ENCODE data around the gene BHLHA15. TPM values are rescaled to one million over a fixed set of nuclear protein-coding genes. Genes with fewer than 3 reads are reported as not detected.

BHLHA15 gene
- total and polyA plus RNA-seq, 2 donors (not counting 1 experiment from before 2014, with no cell fraction given), result 0.33 TPM; not detected in 1

- no peak overlapping the region for H3K9ac ChIP-seq (ENCODE audit: insufficient read depth, low read length)
Measured at GRCh38 chr7:98232799-98233198, 21.6 kb downstream of the BHLHA15 start.

GRCh38 chr7:98233219-98234070, 22.2 kb downstream of the BHLHA15 start:
- Histone ChIP-seq H3K27me3 (ENCODE audit: control insufficient read depth, insufficient read depth, low read length) (no peaks in the 10 kb centered on the region), H3K4me2 (ENCODE audit: extremely low read depth, insufficient read depth, low read length) (no peak overlapping the region), H3K9me3 (ENCODE audit: control insufficient read depth, insufficient read depth, low read depth, low read length) (no peaks in the 10 kb centered on the region), H3K4me3 (replicated peaks in 1 of 4; ENCODE audit: control extremely low read depth in 1 of 4, insufficient read depth in 1 of 4, low read depth in 3 of 4, low read length in 4 of 4) (no peak overlapping the region), H4K20me1 (ENCODE audit: control insufficient read depth, extremely low read depth, insufficient read depth, low read length) (no peaks in the 10 kb centered on the region), H2AFZ (ENCODE audit: low read length) (no peak overlapping the region), H3K9ac (ENCODE audit: insufficient read depth, low read length) (no peak overlapping the region), H3K79me2 (ENCODE audit: control insufficient read depth, insufficient read depth, low read length) (no peaks in the 10 kb centered on the region), H3K36me3 (ENCODE audit: control insufficient read depth, insufficient read depth, low read length) (peaks cover 7% of the 10 kb centered on the region), H3K4me1 (ENCODE audit: control insufficient read depth, extremely low read depth, insufficient read depth, low read length) (no peaks in the 10 kb centered on the region), H3K27ac (ENCODE audit: insufficient read depth, low read length) (no peak overlapping the region)
- TF ChIP-seq, protein P1, sequence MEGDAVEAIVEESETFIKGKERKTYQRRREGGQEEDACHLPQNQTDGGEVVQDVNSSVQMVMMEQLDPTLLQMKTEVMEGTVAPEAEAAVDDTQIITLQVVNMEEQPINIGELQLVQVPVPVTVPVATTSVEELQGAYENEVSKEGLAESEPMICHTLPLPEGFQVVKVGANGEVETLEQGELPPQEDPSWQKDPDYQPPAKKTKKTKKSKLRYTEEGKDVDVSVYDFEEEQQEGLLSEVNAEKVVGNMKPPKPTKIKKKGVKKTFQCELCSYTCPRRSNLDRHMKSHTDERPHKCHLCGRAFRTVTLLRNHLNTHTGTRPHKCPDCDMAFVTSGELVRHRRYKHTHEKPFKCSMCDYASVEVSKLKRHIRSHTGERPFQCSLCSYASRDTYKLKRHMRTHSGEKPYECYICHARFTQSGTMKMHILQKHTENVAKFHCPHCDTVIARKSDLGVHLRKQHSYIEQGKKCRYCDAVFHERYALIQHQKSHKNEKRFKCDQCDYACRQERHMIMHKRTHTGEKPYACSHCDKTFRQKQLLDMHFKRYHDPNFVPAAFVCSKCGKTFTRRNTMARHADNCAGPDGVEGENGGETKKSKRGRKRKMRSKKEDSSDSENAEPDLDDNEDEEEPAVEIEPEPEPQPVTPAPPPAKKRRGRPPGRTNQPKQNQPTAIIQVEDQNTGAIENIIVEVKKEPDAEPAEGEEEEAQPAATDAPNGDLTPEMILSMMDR (conservative IDR thresholded peaks at IDR 0.05 in 1 of 2, IDR thresholded peaks at IDR 0.05 in 1 of 2; ENCODE audit: low read depth in 1 of 2, low read length in 2 of 2), result no peak
- TF ChIP-seq EZH2 (IDR thresholded peaks at IDR 0.05; ENCODE audit: low read length, missing control alignments), result no peak
- no peak for DNase-seq (ENCODE audit: low read depth in 2 of 2)

More at GRCh38 chr7:98232799-98233198, 21.6 kb downstream of the BHLHA15 start:
- Histone ChIP-seq H3K79me2 (ENCODE audit: control insufficient read depth, insufficient read depth, low read length) (no peaks in the 10 kb centered on the region), H3K27me3 (ENCODE audit: control insufficient read depth, insufficient read depth, low read length) (no peaks in the 10 kb centered on the region), H3K4me2 (ENCODE audit: extremely low read depth, insufficient read depth, low read length) (no peak overlapping the region), H4K20me1 (ENCODE audit: control insufficient read depth, extremely low read depth, insufficient read depth, low read length) (no peaks in the 10 kb centered on the region), H2AFZ (ENCODE audit: low read length) (no peak overlapping the region), H3K27ac (ENCODE audit: insufficient read depth, low read length) (no peak overlapping the region), H3K36me3 (ENCODE audit: control insufficient read depth, insufficient read depth, low read length) (peaks cover 3% of the 10 kb centered on the region), H3K4me1 (ENCODE audit: control insufficient read depth, extremely low read depth, insufficient read depth, low read length) (no peaks in the 10 kb centered on the region), H3K4me3 (replicated peaks in 1 of 4; ENCODE audit: control extremely low read depth in 1 of 4, insufficient read depth in 1 of 4, low read depth in 3 of 4, low read length in 4 of 4) (no peak overlapping the region), H3K9me3 (ENCODE audit: control insufficient read depth, insufficient read depth, low read depth, low read length) (no peaks in the 10 kb centered on the region)
- no peak for TF ChIP-seq EZH2 (IDR thresholded peaks at IDR 0.05; ENCODE audit: low read length, missing control alignments)
- TF ChIP-seq, protein P1 (conservative IDR thresholded peaks at IDR 0.05 in 1 of 2, IDR thresholded peaks at IDR 0.05 in 1 of 2; ENCODE audit: low read depth in 1 of 2, low read length in 2 of 2), result no peak
- no peak for DNase-seq (ENCODE audit: low read depth in 2 of 2)

DNA sequence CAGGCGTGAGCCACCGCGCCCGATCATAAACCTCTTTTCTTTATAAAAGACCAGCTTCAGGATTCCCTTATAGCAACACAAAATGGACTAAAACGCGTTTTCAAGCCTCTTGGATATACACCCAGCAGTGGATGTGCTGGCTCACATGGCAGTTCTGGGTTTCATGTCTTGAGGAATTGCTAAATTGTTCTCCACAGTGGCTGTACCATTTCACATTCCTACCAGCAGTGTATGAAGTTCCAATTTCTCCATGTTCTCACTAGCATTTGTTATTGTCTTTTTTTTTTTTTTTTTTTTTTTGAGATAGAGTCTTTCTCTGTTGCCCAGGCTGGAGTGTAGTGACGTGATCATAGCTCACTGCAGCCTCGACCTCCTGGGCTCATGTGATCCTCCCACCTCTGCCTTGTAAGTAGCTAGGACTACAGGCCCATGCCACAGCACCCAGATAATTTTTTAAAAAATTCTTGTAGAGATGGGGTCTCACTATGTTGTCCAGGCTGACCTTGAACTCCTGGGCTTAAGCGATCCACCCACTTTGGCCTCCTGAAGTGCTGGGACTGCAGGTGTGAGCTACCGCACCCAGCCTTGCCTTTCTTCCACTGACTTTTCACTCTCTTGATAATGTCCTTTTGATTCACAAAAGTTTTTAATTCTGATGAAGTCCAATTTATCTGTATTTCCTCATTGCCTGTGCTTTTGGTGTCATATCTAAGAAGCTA, 23.3 kb downstream of the BHLHA15 start:
- H2AFZ ChIP-seq (ENCODE audit: low read length), result no peak overlapping the region

More for the DNA sequence above, 23.3 kb downstream of the BHLHA15 start:
- Histone ChIP-seq H3K9ac (ENCODE audit: insufficient read depth, low read length) (no peak overlapping the region), H3K4me1 (ENCODE audit: control insufficient read depth, extremely low read depth, insufficient read depth, low read length) (no peaks in the 10 kb centered on the region), H4K20me1 (ENCODE audit: control insufficient read depth, extremely low read depth, insufficient read depth, low read length) (no peaks in the 10 kb centered on the region), H3K27me3 (ENCODE audit: control insufficient read depth, insufficient read depth, low read length) (no peaks in the 10 kb centered on the region), H3K4me2 (ENCODE audit: extremely low read depth, insufficient read depth, low read length) (no peak overlapping the region), H3K36me3 (ENCODE audit: control insufficient read depth, insufficient read depth, low read length) (peaks cover 8% of the 10 kb centered on the region), H3K4me3 (replicated peaks in 1 of 4; ENCODE audit: control extremely low read depth in 1 of 4, insufficient read depth in 1 of 4, low read depth in 3 of 4, low read length in 4 of 4) (no peak overlapping the region), H3K79me2 (ENCODE audit: control insufficient read depth, insufficient read depth, low read length) (no peaks in the 10 kb centered on the region), H3K9me3 (ENCODE audit: control insufficient read depth, insufficient read depth, low read depth, low read length) (no peaks in the 10 kb centered on the region), H3K27ac (ENCODE audit: insufficient read depth, low read length) (no peak overlapping the region)
- TF ChIP-seq, protein P1 (conservative IDR thresholded peaks at IDR 0.05 in 1 of 2, IDR thresholded peaks at IDR 0.05 in 1 of 2; ENCODE audit: low read depth in 1 of 2, low read length in 2 of 2), result peak; percentile 15 to 19
- TF ChIP-seq EZH2 (IDR thresholded peaks at IDR 0.05; ENCODE audit: low read length, missing control alignments), result no peak
- DNase-seq (ENCODE audit: low read depth in 2 of 2), result peak in 1 of 2 donors; percentile 19
